SU-DHL-6 (cell line): ENCODE measurements around the gene CCDC188.

Experiments
- H2AFZ ChIP-seq: fragments of 200-600 bp; sonication (generic); 2 replicates; pipeline ENCODE4 v1.6.1; 2014; ENCODE audit warnings: low read depth, mild to moderate bottlenecking, moderate library complexity, mixed read lengths, antibody characterized with exemption, low read length; ENCODE audit not compliant: severe bottlenecking
- H3F3A ChIP-seq: fragments of 200-600 bp; shearing (Covaris generic); 2 replicates; pipeline ENCODE4 v1.6.0; 2016; ENCODE audit warnings: antibody characterized with exemption, mild to moderate bottlenecking; ENCODE audit not compliant: insufficient read depth
- H3K27ac ChIP-seq: fragments of 200-600 bp; sonication (generic); 2 replicates; pipeline ENCODE4 v1.5.1; 2016; ENCODE audit warnings: low read depth, mild to moderate bottlenecking, low read length, moderate library complexity, mixed read lengths
- H3K27me3 ChIP-seq: fragments of 200-600 bp; sonication (generic), shearing (Covaris generic); 2 replicates; pipeline ENCODE4 v1.6.0; 2014; ENCODE audit warnings: mild to moderate bottlenecking, low read length
- H3K36me3 ChIP-seq: fragments of 200-600 bp; sonication (generic); 2 replicates; pipeline ENCODE4 v1.6.1; 2014; ENCODE audit warnings: mild to moderate bottlenecking, low read length, mixed read lengths
- H3K4me2 ChIP-seq: fragments of 300-600, 200-600 bp; shearing (Covaris generic), sonication (generic); 2 replicates; pipeline ENCODE4 v1.6.0; 2014; ENCODE audit warnings: low read length, low read depth, mild to moderate bottlenecking; ENCODE audit not compliant: poor library complexity, severe bottlenecking
- H3K4me3 ChIP-seq: fragments of 200-600 bp; sonication (generic); 2 replicates; pipeline ENCODE4 v1.5.1; 2014; ENCODE audit warnings: antibody characterized with exemption, low read length, mild to moderate bottlenecking, mixed read lengths; ENCODE audit not compliant: insufficient read depth, poor library complexity, severe bottlenecking
- H3K79me2 ChIP-seq: fragments of 200-600 bp; sonication (generic); 2 replicates; pipeline ENCODE4 v1.6.1; 2014; ENCODE audit warnings: mild to moderate bottlenecking, low read length, moderate library complexity; ENCODE audit not compliant: insufficient read depth
- H3K9ac ChIP-seq: fragments of 200-600 bp; sonication (generic); 2 replicates; pipeline ENCODE4 v1.7.0; 2014; ENCODE audit warnings: mild to moderate bottlenecking, low read length
- H3K9me2 ChIP-seq: fragments of 200-600 bp; sonication (generic); replicated peaks from 2 replicates; pipeline ENCODE4 v1.6.1; 2014; ENCODE audit warnings: low read length; ENCODE audit not compliant: insufficient read depth
- H3K9me3 ChIP-seq: fragments of 200-600 bp; sonication (generic); 2 replicates; pipeline ENCODE4 v1.6.1; 2014; ENCODE audit warnings: low read length, mixed read lengths; ENCODE audit not compliant: insufficient read depth
- H4K20me1 ChIP-seq: fragments of 200-600 bp; sonication (generic); 2 replicates; pipeline ENCODE4 v1.6.1; 2014; ENCODE audit warnings: low read depth, mild to moderate bottlenecking, antibody characterized with exemption, low read length, moderate library complexity, mixed read lengths
- CTCF ChIP-seq: fragments of 200-600 bp; sonication (generic); IDR thresholded peaks from one replicate; pipeline ENCODE4 v1.5.1; 2017; ENCODE audit warnings: antibody characterized with exemption, mild to moderate bottlenecking, low read length, moderate library complexity; ENCODE audit not compliant: insufficient read depth, poor library complexity, severe bottlenecking
- EZH2phosphoT487 ChIP-seq: fragments of 200-600 bp; sonication (generic), shearing (Covaris generic); conservative IDR thresholded peaks from 2 replicates; pipeline ENCODE4 v1.6.1; 2018; ENCODE audit warnings: mild to moderate bottlenecking, antibody characterized with exemption, low read length, moderate library complexity, mixed read lengths

Gene CCDC188

GRCh38 chr22:20116376-20116950 is 34.4 kb downstream of the CCDC188 start:
- peak overlapping the region; percentile 26 for H2AFZ ChIP-seq

GRCh38 chr22:20115691-20116375 is 35.0 kb downstream of the CCDC188 start, which contains the start of gene RANBP1:
RANBP1 (plus strand) TSS chr22:20116104; CDS start chr22:20116185, 81 bp downstream.
- Histone ChIP-seq H3K36me3 (peaks cover 4% of the 10 kb centered on the region; the same call in 1 of the 2 replicates), H3K27ac (peak within 1 kb of the TSS; percentile 51), H3K4me2 (peak within 1 kb of the TSS; percentile 70), H3K9me2 (no peaks in the 10 kb centered on the region), H3F3A (peaks cover 8% of the 10 kb centered on the region), H3K79me2 (peaks cover 44% of the 10 kb centered on the region), H3K4me3 (peak within 1 kb of the TSS; percentile 89), H2AFZ (peak within 1 kb of the TSS; percentile 26), H3K27me3 (no peaks in the 10 kb centered on the region), H3K9ac (peak within 1 kb of the TSS; percentile 99), H4K20me1 (no peaks in the 10 kb centered on the region), H3K9me3 (no peaks in the 10 kb centered on the region)
- TF ChIP-seq EZH2phosphoT487, result no peak
- TF ChIP-seq CTCF, result no peak

More at GRCh38 chr22:20116376-20116950, 34.4 kb downstream of the CCDC188 start:
- H3K36me3 ChIP-seq, result peaks cover 4% of the 10 kb centered on the region; the same call in 1 of the 2 replicates
- H4K20me1 ChIP-seq, result no peaks in the 10 kb centered on the region
- H3K27ac ChIP-seq, result peak overlapping the region; percentile 51
- TF ChIP-seq EZH2phosphoT487 (no peak), CTCF (no peak)
- peak overlapping the region; percentile 99 for H3K9ac ChIP-seq
- H3K4me2 ChIP-seq, result peak overlapping the region; percentile 70
- no peaks in the 10 kb centered on the region for H3K9me2 ChIP-seq
- 0 out of 2 replicates have a peak, but pooled peaks cover 3% of the 10 kb centered on the region for H3F3A ChIP-seq
- peak overlapping the region; percentile 89 for H3K4me3 ChIP-seq
- H3K79me2 ChIP-seq, result peaks cover 48% of the 10 kb centered on the region
- H3K27me3 ChIP-seq, result no peaks in the 10 kb centered on the region
- no peaks in the 10 kb centered on the region for H3K9me3 ChIP-seq

- H4K20me1 ChIP-seq, result no peaks in the 10 kb centered on the region
- peaks cover 33% of the 10 kb centered on the region for H3K79me2 ChIP-seq
- H3K9me2 ChIP-seq, result no peaks in the 10 kb centered on the region
- no peak overlapping the region for H3K4me2 ChIP-seq
- no peaks in the 10 kb centered on the region for H3K27me3 ChIP-seq
- H2AFZ ChIP-seq, result no peak overlapping the region
- H3K36me3 ChIP-seq, result peaks cover 1% of the 10 kb centered on the region; the same call in 1 of the 2 replicates
- H3F3A ChIP-seq, result peaks cover 15% of the 10 kb centered on the region
- H3K9ac ChIP-seq, result no peak overlapping the region
- no peaks in the 10 kb centered on the region for H3K9me3 ChIP-seq
- TF ChIP-seq EZH2phosphoT487 (no peak), CTCF (no peak)
- no peak overlapping the region for H3K27ac ChIP-seq
- H3K4me3 ChIP-seq, result no peak overlapping the region
Observed at GRCh38 chr22:20114506-20115475, 36.1 kb downstream of the CCDC188 start.
